Endothelial cell of umbilical vein (primary cell): ENCODE measurements around the gene PRR3. TPM values are rescaled to one million over a fixed set of nuclear protein-coding genes. Genes with fewer than 3 reads are reported as not detected.

Experiments
- BruUV-seq: library from RNA; stranded (reverse); fragments of 400-500 nt; replicated peaks from 2 replicates; lab custom pipeline; 2021; lab: Mats Ljungman, UMichigan
- CTCF ChIA-PET: fragments of 300-600, 350-600 bp; sonication (Branson Sonifier 250); formaldehyde crosslinking; loops from one replicate; lab custom pipeline; 2021; ENCODE audit warnings: antibody characterized with exemption, inconsistent platforms; lab: Charles Lee
- POLR2A ChIA-PET: fragments of 300-600, 350-600 bp; sonication (Branson Sonifier 250); formaldehyde crosslinking; loops from one replicate; lab custom pipeline; 2021; ENCODE audit warnings: antibody characterized with exemption, inconsistent platforms; lab: Charles Lee
- DNase-seq: peaks from one replicate; pipeline ENCODE4 v3.0.0-alpha.2; 2011; ENCODE audit warnings: low read depth, low spot score
- FAIRE-seq: peaks from 2 replicates; lab custom pipeline; 2011; peaks lifted over from hg19 to GRCh38; lab: Jason Lieb, UNC
- H2AFZ ChIP-seq: 2 replicates; pipeline ENCODE4 v1.6.0; 2012; ENCODE audit warnings: low read depth, low read length, control low read depth, inconsistent platforms
- H3K27ac ChIP-seq: 2 replicates; pipeline ENCODE4 v1.5.1; 2011; ENCODE audit warnings: low read depth, mild to moderate bottlenecking, control low read depth, low read length, moderate library complexity; ENCODE audit not compliant: insufficient read depth
- H3K27me3 ChIP-seq, 2 experiments: 2 replicates each; pipeline versions ENCODE4 v1.6.0 to v1.6.1; 2011; ENCODE audit warnings: low read length in 2 of 2, mixed read lengths in 1 of 2; ENCODE audit not compliant: control insufficient read depth in 2 of 2, insufficient read depth in 2 of 2
- H3K36me3 ChIP-seq, 2 experiments: 2 replicates in 1 of 2; 3 replicates in 1 of 2; pipeline ENCODE4 v1.5.1; 2011; ENCODE audit warnings: low read length in 2 of 2, mild to moderate bottlenecking in 1 of 2, moderate library complexity in 1 of 2; ENCODE audit not compliant: control insufficient read depth in 2 of 2, insufficient read depth in 2 of 2; ENCODE audit errors: extremely low read depth in 1 of 2
- H3K4me1 ChIP-seq: 3 replicates; pipeline ENCODE4 v1.5.1; 2011; ENCODE audit warnings: mild to moderate bottlenecking, low read length; ENCODE audit not compliant: control insufficient read depth, insufficient read depth; ENCODE audit errors: extremely low read depth
- H3K4me2 ChIP-seq: 2 replicates; pipeline ENCODE4 v1.6.1; 2011; ENCODE audit warnings: low read length, control low read depth, mixed read lengths; ENCODE audit not compliant: insufficient read depth
- H3K4me3 ChIP-seq, 3 experiments: fragments of 200-600 bp in 1 of 3; sonication (generic), shearing (Covaris generic) in 1 of 3; replicated peaks in 1 of 3; 2 replicates each; pipeline ENCODE4 v1.5.1; 2011 to 2016; ENCODE audit warnings: control low read depth in 3 of 3, low read length in 3 of 3, mild to moderate bottlenecking in 2 of 3, inconsistent platforms in 1 of 3, low read depth in 1 of 3, moderate library complexity in 1 of 3; ENCODE audit not compliant: insufficient read depth in 1 of 3
- H3K79me2 ChIP-seq: 2 replicates; pipeline ENCODE4 v1.6.0; 2012; ENCODE audit warnings: low read length, inconsistent platforms; ENCODE audit not compliant: control insufficient read depth, insufficient read depth
- H3K9ac ChIP-seq: replicated peaks from 2 replicates; pipeline ENCODE3; 2011; ENCODE audit warnings: low read length, control low read depth; ENCODE audit not compliant: insufficient read depth; ENCODE audit errors: extremely low read depth
- H3K9me1 ChIP-seq: replicated peaks from 3 replicates; pipeline ENCODE4 v1.6.0; 2011; ENCODE audit warnings: mild to moderate bottlenecking, low read length; ENCODE audit not compliant: control insufficient read depth, insufficient read depth; ENCODE audit errors: extremely low read depth
- H3K9me3 ChIP-seq: replicated peaks from 2 replicates; pipeline ENCODE4 v1.5.1; 2012; ENCODE audit warnings: low read length, inconsistent platforms; ENCODE audit not compliant: control insufficient read depth, insufficient read depth
- H4K20me1 ChIP-seq: replicated peaks from 2 replicates; pipeline ENCODE3; 2011; ENCODE audit warnings: mild to moderate bottlenecking, low read length; ENCODE audit not compliant: control insufficient read depth, insufficient read depth; ENCODE audit errors: extremely low read depth
- CTCF ChIP-seq, 2 donors: IDR thresholded peaks; 1 replicate in 1 of 2; 2 replicates in 1 of 2; pipeline ENCODE4 v1.5.1; 2011; ENCODE audit warnings: low read length in 2 of 2, mild to moderate bottlenecking in 2 of 2, moderate library complexity in 2 of 2, control low read depth in 1 of 2, inconsistent platforms in 1 of 2, low read depth in 1 of 2; ENCODE audit not compliant: insufficient read depth in 1 of 2; ENCODE audit errors: extremely low read depth in 1 of 2
- EZH2 ChIP-seq: IDR thresholded peaks from 2 replicates; pipeline ENCODE4 v1.6.1; 2012; ENCODE audit warnings: borderline replicate concordance, low read depth, mild to moderate bottlenecking, moderate library complexity, low read length, inconsistent platforms; ENCODE audit not compliant: severe bottlenecking
- FOS ChIP-seq: IDR thresholded peaks from 2 replicates; pipeline ENCODE4 v1.6.1; 2011; ENCODE audit warnings: mild to moderate bottlenecking, low read length, moderate library complexity, borderline replicate concordance; ENCODE audit not compliant: insufficient read depth
- GATA2 ChIP-seq: IDR thresholded peaks from 2 replicates; pipeline ENCODE4 v1.7.0; 2011; ENCODE audit warnings: low read depth, mild to moderate bottlenecking, moderate library complexity, mixed read lengths, low read length; ENCODE audit not compliant: insufficient read length, insufficient read depth
- JUN ChIP-seq: IDR thresholded peaks from 2 replicates; pipeline ENCODE4 v1.6.1; 2011; ENCODE audit warnings: borderline replicate concordance, low read depth; ENCODE audit not compliant: insufficient read length, insufficient read depth
- MYC ChIP-seq: IDR thresholded peaks from one replicate; pipeline ENCODE4 v1.6.1; 2011; ENCODE audit warnings: mild to moderate bottlenecking, low read depth, low read length
- POLR2A ChIP-seq: IDR thresholded peaks from 2 replicates; pipeline ENCODE4 v1.6.1; 2012; ENCODE audit warnings: low read depth, mild to moderate bottlenecking, control low read depth, low read length
- POLR2AphosphoS5 ChIP-seq: IDR thresholded peaks from 2 replicates; pipeline ENCODE4 v1.6.1; 2012; ENCODE audit warnings: low read depth, mild to moderate bottlenecking, control low read depth, low read length, moderate library complexity; ENCODE audit not compliant: insufficient read depth
- dilution Hi-C: fragments of 300-500 bp; cut with MboI; formaldehyde crosslinking; loops from one replicate; pipeline ENCODE4 v1.15.0; 2019; ENCODE audit warnings: low sequenced_read_pairs; ENCODE audit not compliant: extremely low pct_ligation_motif_present
- intact Hi-C: fragments of 100-400 bp; cut with micrococcal nuclease; formaldehyde crosslinking; loops from one replicate; pipeline ENCODE4 v1.10.0; 2022
- polyA plus RNA-seq, 4 experiments: library from polyadenylated mRNA; depleted of rRNA in 3 of 4; stranded (reverse) in 3 of 4; unstranded in 1 of 4; fragments of >200 nt; gene quantifications; 2 replicates each; pipeline versions ENCODE4 v1.2.1 to v1.2.3, GENCODE V29; 2011 to 2012; ENCODE audit warnings: missing spikeins in 1 of 4
- total RNA-seq: library from RNA; stranded (reverse); gene quantifications from 2 replicates; pipeline ENCODE4 v1.2.3, GENCODE V29; 2021
- TF ChIP-seq, protein P1 (sequence below): IDR thresholded peaks from 2 replicates; pipeline ENCODE4 v1.6.1; 2011; ENCODE audit not compliant: insufficient read depth, insufficient read length

The PRR3 gene
- total and polyA plus RNA-seq, 2 donors (not counting 3 experiments of a cell fraction or from before 2014, with no cell fraction given): 10.6 to 22.3 TPM

GRCh38 chr6:30601815-30602641 lies 44.9 kb downstream of the PRR3 start:
- no peak overlapping the region for H3K4me3 ChIP-seq
- ChIA-PET POLR2A (interaction anchor here (6.2 kb wide), 1 partner anchor 12 kb away, joined by 63 read pairs; no protein-coding TSS in a partner anchor), CTCF (interaction anchor here (0.9 to 8.8 kb wide), 3 partner anchors 11 to 119 kb away, joined by 3 to 149 read pairs (median 6); no protein-coding TSS in a partner anchor)
- H3K4me1 ChIP-seq: peaks cover 8% of the 10 kb centered on the region
- intact Hi-C loops: no loop called here
- no peak for TF ChIP-seq POLR2AphosphoS5
- TF ChIP-seq POLR2A: peak; percentile 52
- DNase-seq (no peak), FAIRE-seq (no peak)
- no peaks in the 10 kb centered on the region for H4K20me1 ChIP-seq
- BruUV-seq: no TSS peak
- dilution Hi-C loops: no loop called here
- no peaks in the 10 kb centered on the region for H3K9me1 ChIP-seq
- no peak overlapping the region for H3K27ac ChIP-seq
- H3K79me2 ChIP-seq: no peaks in the 10 kb centered on the region
- no peak overlapping the region for H2AFZ ChIP-seq
- H3K9me3 ChIP-seq: no peaks in the 10 kb centered on the region
- H3K9ac ChIP-seq: no peak overlapping the region
- no peaks in the 10 kb centered on the region for H3K27me3 ChIP-seq
- no peak overlapping the region for H3K4me2 ChIP-seq
- peaks cover 46 to 58% of the 10 kb centered on the region in 2 experiments for H3K36me3 ChIP-seq

DNA sequence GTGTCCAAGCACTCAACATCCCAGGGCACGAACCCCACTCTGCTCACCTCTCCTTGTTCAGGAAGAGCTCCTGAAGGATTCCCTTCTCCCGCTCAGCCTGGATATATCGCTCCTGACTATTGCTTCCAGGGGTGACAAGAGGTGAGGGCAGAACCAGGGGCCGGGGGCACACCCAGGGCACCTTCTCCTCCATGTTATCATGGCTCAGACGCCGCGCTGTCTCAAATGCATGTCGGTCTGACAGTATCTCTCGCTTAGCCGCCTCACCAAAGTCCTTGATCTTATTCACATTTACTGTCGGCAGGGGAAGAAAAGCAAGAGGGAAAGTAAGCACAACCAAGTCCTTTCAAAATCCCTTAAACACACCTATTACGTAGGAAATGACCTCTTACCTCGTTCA lies 46.9 kb downstream of the PRR3 start:
- Histone ChIP-seq H3K79me2 (no peaks in the 10 kb centered on the region), H3K9me3 (no peaks in the 10 kb centered on the region), H3K27ac (no peak overlapping the region), H3K4me2 (no peak overlapping the region), H3K9ac (no peak overlapping the region), H2AFZ (no peak overlapping the region), H3K36me3 (peaks cover 52 to 66% of the 10 kb centered on the region in 2 experiments), H3K9me1 (no peaks in the 10 kb centered on the region), H3K4me3 (no peak overlapping the region), H3K27me3 (no peaks in the 10 kb centered on the region), H3K4me1 (peaks cover 8% of the 10 kb centered on the region), H4K20me1 (no peaks in the 10 kb centered on the region)
- no TSS peak for BruUV-seq
- DNase-seq (no peak), FAIRE-seq (no peak)
- dilution Hi-C loops: no loop called here
- ChIA-PET POLR2A (no interaction called here), CTCF (interaction anchor here (1.2 kb wide), 1 partner anchor 9 kb away, joined by 4 read pairs; no protein-coding TSS in a partner anchor)
- TF ChIP-seq MYC (no peak), POLR2AphosphoS5 (no peak), FOS (no peak), EZH2 (no peak), GATA2 (no peak), JUN (no peak), CTCF (IDR thresholded peaks at IDR 0.05; ENCODE audit: extremely low read depth in 1 of 2, insufficient read depth in 1 of 2, low read depth in 1 of 2, low read length in 2 of 2) (no peak), POLR2A (no peak)
- TF ChIP-seq, protein P1, sequence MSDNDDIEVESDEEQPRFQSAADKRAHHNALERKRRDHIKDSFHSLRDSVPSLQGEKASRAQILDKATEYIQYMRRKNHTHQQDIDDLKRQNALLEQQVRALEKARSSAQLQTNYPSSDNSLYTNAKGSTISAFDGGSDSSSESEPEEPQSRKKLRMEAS: no peak
- intact Hi-C loops: no loop called here
